Loucy (cell line): ENCODE results near the gene SLC23A3.

Source experiments
- EZH2phosphoT487 ChIP-seq: fragments of 200-600 bp; IDR thresholded peaks from 2 replicates; pipeline ENCODE4 v1.6.1; 2018; ENCODE audit warnings: antibody characterized with exemption, mild to moderate bottlenecking, moderate library complexity, borderline replicate concordance
- TF ChIP-seq, protein P1 (sequence below): fragments of 200-600 bp; sonication (generic); conservative IDR thresholded peaks from 2 replicates; pipeline ENCODE4 v1.5.1; 2014; ENCODE audit warnings: mild to moderate bottlenecking, antibody characterized with exemption, low read length

DNA sequence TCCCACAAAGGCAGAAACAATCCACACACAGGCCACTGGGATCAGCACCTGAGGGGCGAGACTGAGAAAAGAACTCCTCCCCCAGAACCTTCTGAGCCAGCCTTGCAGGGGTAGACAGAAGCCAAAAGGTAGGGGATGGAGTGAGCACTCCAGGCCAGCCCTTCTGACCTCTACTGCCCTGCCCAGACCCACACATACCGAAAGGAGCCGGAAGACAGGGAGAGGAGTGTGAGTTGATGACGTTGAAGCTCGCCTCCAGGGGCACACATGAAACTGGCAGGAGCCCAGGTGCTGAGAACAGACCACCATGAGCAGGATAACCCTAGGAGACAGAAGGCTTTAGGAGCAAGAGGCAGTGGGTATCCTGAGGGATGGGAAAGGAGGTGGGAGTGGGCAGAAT lies 1.8 kb downstream of the SLC23A3 start:
- TF ChIP-seq, protein P1, sequence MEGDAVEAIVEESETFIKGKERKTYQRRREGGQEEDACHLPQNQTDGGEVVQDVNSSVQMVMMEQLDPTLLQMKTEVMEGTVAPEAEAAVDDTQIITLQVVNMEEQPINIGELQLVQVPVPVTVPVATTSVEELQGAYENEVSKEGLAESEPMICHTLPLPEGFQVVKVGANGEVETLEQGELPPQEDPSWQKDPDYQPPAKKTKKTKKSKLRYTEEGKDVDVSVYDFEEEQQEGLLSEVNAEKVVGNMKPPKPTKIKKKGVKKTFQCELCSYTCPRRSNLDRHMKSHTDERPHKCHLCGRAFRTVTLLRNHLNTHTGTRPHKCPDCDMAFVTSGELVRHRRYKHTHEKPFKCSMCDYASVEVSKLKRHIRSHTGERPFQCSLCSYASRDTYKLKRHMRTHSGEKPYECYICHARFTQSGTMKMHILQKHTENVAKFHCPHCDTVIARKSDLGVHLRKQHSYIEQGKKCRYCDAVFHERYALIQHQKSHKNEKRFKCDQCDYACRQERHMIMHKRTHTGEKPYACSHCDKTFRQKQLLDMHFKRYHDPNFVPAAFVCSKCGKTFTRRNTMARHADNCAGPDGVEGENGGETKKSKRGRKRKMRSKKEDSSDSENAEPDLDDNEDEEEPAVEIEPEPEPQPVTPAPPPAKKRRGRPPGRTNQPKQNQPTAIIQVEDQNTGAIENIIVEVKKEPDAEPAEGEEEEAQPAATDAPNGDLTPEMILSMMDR, result no peak
- TF ChIP-seq EZH2phosphoT487, result no peak
